GM12878 (cell line): ENCODE results near the gene MAML2.

Experiments
- STAT1 ChIP-seq: fragments of 450-650 bp; conservative IDR thresholded peaks from 2 replicates; pipeline ENCODE4 v1.6.1; 2014; ENCODE audit warnings: antibody characterized with exemption, mild to moderate bottlenecking
- TF ChIP-seq, protein P1 (sequence below): fragments of 450-650 bp; IDR thresholded peaks from 2 replicates; pipeline ENCODE4 v1.6.1; 2018; ENCODE audit warnings: mild to moderate bottlenecking, low read depth, moderate library complexity; ENCODE audit not compliant: partially characterized antibody
- TF ChIP-seq, protein P2 (sequence below): IDR thresholded peaks from 2 replicates; pipeline ENCODE4 v1.6.1; 2012; ENCODE audit warnings: low read depth, low read length, improper control_type of control experiment

DNA sequence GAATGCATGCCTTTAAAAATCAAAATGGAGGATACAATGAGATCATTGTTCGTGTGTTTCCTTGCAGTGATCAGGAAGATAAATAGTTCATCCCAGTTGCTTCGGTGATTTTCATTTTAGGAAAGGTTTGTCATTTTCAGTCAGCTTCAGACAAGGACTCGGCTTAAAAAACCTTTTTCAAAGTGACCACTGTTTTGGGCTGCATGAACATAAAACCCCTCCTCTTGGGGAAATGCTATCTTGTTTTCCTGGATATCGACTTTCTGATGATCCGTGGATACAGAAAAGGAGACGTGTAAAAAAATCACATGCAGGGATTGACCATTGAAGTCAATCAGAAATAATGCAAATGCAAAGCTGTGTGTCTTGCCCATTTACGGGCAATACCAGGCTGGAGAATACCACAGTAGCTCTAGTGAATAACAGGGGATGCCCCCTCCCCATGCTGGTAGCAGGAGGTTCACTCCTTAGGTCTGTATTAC is 146.8 kb downstream of the MAML2 start:
- TF ChIP-seq STAT1, result no peak
- TF ChIP-seq, protein P1, sequence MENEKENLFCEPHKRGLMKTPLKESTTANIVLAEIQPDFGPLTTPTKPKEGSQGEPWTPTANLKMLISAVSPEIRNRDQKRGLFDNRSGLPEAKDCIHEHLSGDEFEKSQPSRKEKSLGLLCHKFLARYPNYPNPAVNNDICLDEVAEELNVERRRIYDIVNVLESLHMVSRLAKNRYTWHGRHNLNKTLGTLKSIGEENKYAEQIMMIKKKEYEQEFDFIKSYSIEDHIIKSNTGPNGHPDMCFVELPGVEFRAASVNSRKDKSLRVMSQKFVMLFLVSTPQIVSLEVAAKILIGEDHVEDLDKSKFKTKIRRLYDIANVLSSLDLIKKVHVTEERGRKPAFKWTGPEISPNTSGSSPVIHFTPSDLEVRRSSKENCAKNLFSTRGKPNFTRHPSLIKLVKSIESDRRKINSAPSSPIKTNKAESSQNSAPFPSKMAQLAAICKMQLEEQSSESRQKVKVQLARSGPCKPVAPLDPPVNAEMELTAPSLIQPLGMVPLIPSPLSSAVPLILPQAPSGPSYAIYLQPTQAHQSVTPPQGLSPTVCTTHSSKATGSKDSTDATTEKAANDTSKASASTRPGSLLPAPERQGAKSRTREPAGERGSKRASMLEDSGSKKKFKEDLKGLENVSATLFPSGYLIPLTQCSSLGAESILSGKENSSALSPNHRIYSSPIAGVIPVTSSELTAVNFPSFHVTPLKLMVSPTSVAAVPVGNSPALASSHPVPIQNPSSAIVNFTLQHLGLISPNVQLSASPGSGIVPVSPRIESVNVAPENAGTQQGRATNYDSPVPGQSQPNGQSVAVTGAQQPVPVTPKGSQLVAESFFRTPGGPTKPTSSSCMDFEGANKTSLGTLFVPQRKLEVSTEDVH, result no peak
- TF ChIP-seq, protein P2, sequence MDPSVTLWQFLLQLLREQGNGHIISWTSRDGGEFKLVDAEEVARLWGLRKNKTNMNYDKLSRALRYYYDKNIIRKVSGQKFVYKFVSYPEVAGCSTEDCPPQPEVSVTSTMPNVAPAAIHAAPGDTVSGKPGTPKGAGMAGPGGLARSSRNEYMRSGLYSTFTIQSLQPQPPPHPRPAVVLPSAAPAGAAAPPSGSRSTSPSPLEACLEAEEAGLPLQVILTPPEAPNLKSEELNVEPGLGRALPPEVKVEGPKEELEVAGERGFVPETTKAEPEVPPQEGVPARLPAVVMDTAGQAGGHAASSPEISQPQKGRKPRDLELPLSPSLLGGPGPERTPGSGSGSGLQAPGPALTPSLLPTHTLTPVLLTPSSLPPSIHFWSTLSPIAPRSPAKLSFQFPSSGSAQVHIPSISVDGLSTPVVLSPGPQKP, result no peak
